Left cardiac atrium (tissue), 4 donors: ENCODE results near the gene FAM181A. TPM values are rescaled to one million over a fixed set of nuclear protein-coding genes. Genes with fewer than 3 reads are reported as not detected.

Experiments
- ATAC-seq, 2 donors: fragments of 200-7000 bp; cut with Tn5 transposase; one replicate each; pipeline ENCODE4 v1.9.1; 2020; ENCODE audit warnings: mild to moderate bottlenecking in 2 of 2, moderate library complexity in 2 of 2
- DNase-seq: peaks from one replicate; pipeline ENCODE4 v3.0.0-alpha.2; 2020
- intact Hi-C, 2 donors: fragments of 100-400 bp; cut with DNase I; formaldehyde crosslinking; loops; one replicate each; pipeline versions ENCODE4 v1.14.1 to v1.15.1; 2022 to 2023
- microRNA-seq, 2 donors: library from miRNA; unstranded; fragments of <30 nt; microRNA quantifications; one replicate each; pipeline ENCODE4 v1.2.0, GENCODE V29; 2020
- total RNA-seq, 2 donors: library from RNA; stranded (reverse); fragmentation: NEBNext Ultra II Directional; extraction: Animal tissue kit (Norgen Biotek cat#: 25700); gene quantifications; one replicate each; pipeline ENCODE4 v1.2.1, GENCODE V29; 2021
- donor health status: DM: no; HTN: yes; CAD: no.
- donor health status: DM: no; HTN: yes; CAD: no; lungs with severe emphysema.
- donor health status: DM: yes; HTN: yes; CAD: no.
- donor health status: Dilated cardiomyopathy.

FAM181A gene
- total RNA-seq, 2 donors from 2014 or later = not detected

- no peak for DNase-seq
- intact Hi-C loops = no loop called here
- ATAC-seq = peak; percentile 16 to 47
Measured at GRCh38 chr14:93970585-93970964, 43.4 kb downstream of the FAM181A start.

DNA sequence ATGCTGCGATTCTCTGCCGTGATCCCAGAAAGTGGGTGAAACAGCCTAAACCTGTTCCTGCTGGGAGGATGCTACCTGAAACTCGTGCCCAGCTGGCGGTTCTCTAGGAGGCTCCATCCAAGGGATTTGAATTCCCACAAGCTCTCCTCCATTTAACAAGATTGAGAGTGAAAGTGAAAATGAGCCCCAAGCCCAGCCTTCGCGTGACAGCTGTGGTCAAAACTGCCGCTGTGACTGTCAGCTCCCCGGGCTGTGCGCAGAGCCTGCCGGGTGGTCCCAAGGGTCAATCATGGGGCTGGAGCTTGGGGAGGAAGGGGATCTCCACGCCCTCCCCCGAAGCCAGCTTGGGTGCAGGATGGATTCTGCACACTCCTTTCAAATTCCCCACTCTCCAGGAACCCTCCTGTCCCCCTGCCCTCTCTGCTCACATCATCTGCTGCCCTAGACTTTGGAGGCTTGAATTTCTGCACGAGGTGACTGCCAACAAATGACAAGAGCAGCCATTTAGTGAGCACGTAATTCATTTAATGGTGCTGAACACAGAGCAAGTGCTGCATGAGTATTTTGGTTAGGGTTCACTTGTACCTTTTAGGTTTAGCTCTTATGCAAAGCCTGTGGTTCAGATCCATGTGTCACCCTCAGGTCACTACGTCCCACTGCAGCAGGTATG is 44.0 kb downstream of the FAM181A start:
- intact Hi-C loops = no loop called here
- no peak for ATAC-seq
- DNase-seq = no peak

DNA sequence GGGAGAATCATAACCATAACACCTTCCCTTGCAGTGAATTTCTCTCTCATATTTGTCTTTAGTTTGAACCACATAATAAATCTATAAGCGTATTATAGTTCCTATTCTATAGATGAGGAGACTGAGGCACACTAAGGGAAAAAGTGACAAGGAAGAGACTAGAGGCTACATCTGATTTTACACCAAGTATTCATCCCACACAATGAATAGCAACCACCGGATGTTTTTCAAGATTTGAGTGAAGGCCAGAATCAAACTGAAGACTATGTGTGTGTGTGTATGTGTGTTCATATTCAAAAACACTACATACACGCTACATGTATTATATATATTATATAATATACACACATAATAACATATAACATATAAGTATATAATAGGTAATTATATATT is 44.5 kb downstream of the FAM181A start:
- DNase-seq = no peak
- ATAC-seq = no peak
- intact Hi-C loops = no loop called here

GRCh38 chr14:93972618-93973205 is 45.6 kb downstream of the FAM181A start:
- intact Hi-C loops = no loop called here
- DNase-seq (no peak), ATAC-seq (no peak)

DNA sequence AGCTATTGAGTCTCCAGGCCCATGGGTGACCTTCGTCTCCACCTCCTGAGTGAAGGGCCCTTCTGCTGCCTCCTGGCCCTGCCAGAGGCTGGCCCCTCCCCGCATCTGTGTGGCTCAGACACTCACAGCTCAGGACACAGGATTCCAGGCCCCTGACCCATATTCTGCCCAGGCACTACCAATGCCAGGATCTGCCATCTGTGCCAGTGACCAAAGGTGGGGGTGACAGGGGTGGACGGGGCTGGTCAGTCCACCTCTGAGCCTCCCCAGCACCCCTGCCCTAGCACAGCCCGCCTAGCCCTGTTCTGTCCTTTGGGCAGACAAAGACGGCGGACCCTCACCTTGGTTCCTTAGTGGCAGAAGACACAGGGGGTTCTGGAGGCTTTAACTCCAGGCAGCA is 46.5 kb downstream of the FAM181A start:
- intact Hi-C loops = no loop called here
- no peak for DNase-seq
- ATAC-seq = peak in 1 of 2 donors; percentile 28

DNA sequence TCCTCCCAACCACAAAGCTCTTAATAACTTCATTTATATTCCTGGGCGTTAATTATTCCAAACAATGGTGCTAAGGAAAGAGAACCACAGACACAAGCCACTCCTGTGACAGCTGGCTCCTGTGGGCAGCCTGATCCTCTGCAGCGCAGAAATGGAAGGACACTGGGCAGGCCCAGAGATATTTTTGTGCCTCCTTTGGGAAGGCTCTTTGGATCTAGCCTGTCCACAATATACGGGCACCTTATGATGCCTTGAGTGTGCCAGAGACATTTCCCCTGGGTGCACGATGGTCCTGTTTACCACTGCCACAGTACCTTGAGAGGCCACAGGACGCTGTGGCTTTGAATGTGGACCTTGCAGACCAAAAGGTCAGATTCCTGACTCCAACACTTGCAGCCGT is 47.2 kb downstream of the FAM181A start:
- ATAC-seq (peak in 1 of 2 donors; percentile 7), DNase-seq (no peak)
- intact Hi-C loops = no loop called here

GRCh38 chr14:93974833-93975232 is 47.7 kb downstream of the FAM181A start:
- ATAC-seq = peak in 1 of 2 donors; percentile 21

DNA sequence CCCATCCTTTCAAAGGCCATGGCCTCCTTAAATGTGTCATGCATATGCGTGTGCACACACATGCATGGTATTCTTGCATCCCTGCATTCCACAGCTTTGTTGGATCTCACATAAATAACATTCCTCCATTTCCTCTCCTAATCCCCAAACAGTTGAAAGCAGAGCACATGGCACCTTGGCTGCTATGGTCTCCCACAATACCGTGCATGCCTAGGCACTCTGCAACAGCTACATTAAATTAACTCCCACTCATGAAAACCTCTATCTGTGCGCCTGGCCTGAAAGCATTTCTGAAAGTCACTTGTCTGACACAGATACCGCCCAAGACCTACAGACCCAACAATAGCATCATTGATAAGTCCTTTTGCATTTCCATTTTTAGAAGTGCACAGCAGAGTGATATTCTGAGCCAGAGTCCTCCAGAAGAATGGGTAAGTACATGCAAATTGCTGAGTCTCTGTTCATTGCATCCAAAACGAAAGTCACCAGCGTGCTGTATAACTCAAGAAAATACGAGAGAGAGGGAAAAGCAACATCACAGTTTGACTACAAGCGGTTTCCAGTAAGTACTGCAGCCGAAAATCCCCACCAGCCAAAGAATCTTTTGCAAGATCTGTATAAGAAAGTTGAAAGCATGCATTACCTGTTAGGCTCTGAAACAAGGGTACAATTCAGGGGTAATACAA is 48.8 kb downstream of the FAM181A start:
- DNase-seq = no peak
- intact Hi-C loops = no loop called here
- ATAC-seq = peak; percentile 35 to 53

More at GRCh38 chr14:93974833-93975232, 47.7 kb downstream of the FAM181A start:
- no peak for DNase-seq
- intact Hi-C loops = no loop called here

DNA sequence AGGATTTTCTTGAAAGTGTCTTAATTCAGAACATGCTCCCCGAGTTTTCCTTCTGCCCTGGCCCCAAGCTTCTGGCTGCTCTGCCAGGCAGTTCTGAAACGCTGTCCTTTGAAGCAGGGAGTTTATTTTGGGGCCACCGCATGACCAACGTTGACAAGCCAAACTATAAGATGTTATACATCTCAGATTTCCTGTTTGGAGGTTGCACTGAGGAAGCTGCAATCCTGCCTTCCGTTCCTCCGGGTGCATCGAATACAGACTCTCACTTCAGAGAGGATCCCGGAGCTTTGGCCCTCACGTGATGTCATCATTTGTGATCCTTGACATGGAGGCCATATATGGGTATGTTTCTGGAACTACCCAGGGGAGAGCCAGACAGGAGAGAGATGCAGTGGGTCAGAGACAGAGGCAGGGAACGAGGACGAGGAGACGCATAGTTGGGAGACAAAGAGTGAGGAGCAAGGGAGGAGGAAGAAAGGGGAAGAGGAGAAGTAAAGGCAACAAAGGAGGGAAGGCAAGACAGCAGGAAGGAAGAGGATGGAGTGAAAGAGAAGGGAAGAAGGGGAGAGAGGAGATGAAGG is 49.4 kb downstream of the FAM181A start, which contains the start of gene ASB2:
ASB2 (minus strand) TSS at position 94 of the 581 bp plus-strand sequence. CDS start 12,031 bp downstream, outside the sequence.
- DNase-seq (no peak), ATAC-seq (peak; percentile 48 to 55)
- intact Hi-C loops = no loop called here

DNA sequence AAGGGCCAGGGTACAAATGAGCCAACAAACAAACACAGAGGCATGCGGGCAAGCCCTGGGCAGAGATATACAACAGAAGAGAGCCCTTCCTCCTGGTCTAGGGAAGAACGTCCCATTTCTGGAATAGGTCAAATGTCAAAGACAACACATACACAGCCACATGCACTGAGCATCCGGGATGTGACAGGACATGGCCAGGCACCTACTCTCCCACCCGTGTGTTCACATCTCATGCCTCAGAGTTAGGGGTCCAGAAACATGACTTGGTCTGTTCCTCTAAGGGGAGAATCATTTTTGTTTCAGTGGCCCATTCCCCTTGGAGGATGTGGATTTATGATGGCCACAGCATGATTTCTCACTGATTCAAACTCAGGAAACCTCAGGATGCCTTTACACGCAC is 50.0 kb downstream of the FAM181A start:
- intact Hi-C loops = no loop called here
- no peak for DNase-seq
- ATAC-seq = no peak

GRCh38 chr14:93977790-93978581 is 50.8 kb downstream of the FAM181A start:
- ATAC-seq (no peak), DNase-seq (no peak)
- intact Hi-C loops = no loop called here

- intact Hi-C loops = no loop called here
- ATAC-seq (no peak), DNase-seq (no peak)
Measured at GRCh38 chr14:93978735-93979134, 51.6 kb downstream of the FAM181A start.

Small RNAs within 50 kb of the gene (microRNA-seq; reads per million reads assigned to microRNA genes)
- gene MIR4506 = 0.20 to 0.82 reads per million in 2 donors

Other genes starting within 250 kb of the FAM181A start
- 1 to 10 TPM; 3.6 to 3.9 TPM for gene PRIMA1, start 138.9 kb upstream of the FAM181A start, total RNA-seq
- 100 to 1,000 TPM; 102 to 105 TPM for gene ASB2, start 49.2 kb downstream of the FAM181A start, total RNA-seq
- not detected for gene CCDC197, start 70.0 kb downstream of the FAM181A start, total RNA-seq
- under 1 TPM; 0.24 to 0.56 TPM for gene OTUB2, start 99.0 kb downstream of the FAM181A start, total RNA-seq
- gene DDX24, start 153.9 kb downstream of the FAM181A start, total RNA-seq = 100 to 1,000 TPM; 166 to 253 TPM
- gene IFI27L1, start 154.0 kb downstream of the FAM181A start, total RNA-seq = 10 to 100 TPM; 10.5 to 13.8 TPM
- 100 to 1,000 TPM; 138 to 441 TPM for gene IFI27, start 183.4 kb downstream of the FAM181A start, total RNA-seq
- 10 to 100 TPM; 58.7 to 63.3 TPM for gene IFI27L2, start 202.3 kb downstream of the FAM181A start, total RNA-seq
- under 1 TPM; 0.18 to 0.29 TPM for gene PPP4R4, start 247.0 kb downstream of the FAM181A start, total RNA-seq